DND-41 (cell line): ENCODE data around the gene GNG4.
"Not testable (repeated sequence)": the region's sequence is repeated elsewhere in the genome, so short reads cannot be mapped to it uniquely, and the experiment has no call there.

ENCODE experiments used
- ATAC-seq: fragments of 200-7000 bp; cut with Tn5 transposase; 3 replicates; pipeline ENCODE4 v1.9.1; 2021; ENCODE audit warnings: low read depth; ENCODE audit not compliant: insufficient read depth
- DNase-seq: peaks from one replicate; pipeline ENCODE4 v3.0.0-alpha.2; 2020
- H2AFZ ChIP-seq: 2 replicates; pipeline ENCODE4 v1.6.0; 2012; ENCODE audit warnings: low read depth, low read length
- H3K27ac ChIP-seq: 2 replicates; pipeline ENCODE4 v1.5.1; 2012; ENCODE audit warnings: low read length, inconsistent platforms
- H3K27me3 ChIP-seq: fragments of 200-600 bp; sonication (generic); 2 replicates; pipeline ENCODE4 v1.6.0; 2012; ENCODE audit warnings: low read length, mild to moderate bottlenecking, inconsistent platforms; ENCODE audit not compliant: insufficient read depth, poor library complexity
- H3K36me3 ChIP-seq: 2 replicates; pipeline ENCODE4 v1.5.1; 2012; ENCODE audit warnings: low read length, inconsistent platforms; ENCODE audit not compliant: insufficient read depth
- H3K4me1 ChIP-seq: 2 replicates; pipeline ENCODE4 v1.5.1; 2012; ENCODE audit warnings: mild to moderate bottlenecking, low read length; ENCODE audit not compliant: insufficient read depth
- H3K4me2 ChIP-seq: 2 replicates; pipeline ENCODE4 v1.6.0; 2012; ENCODE audit warnings: mild to moderate bottlenecking, moderate library complexity, low read length, inconsistent platforms; ENCODE audit not compliant: insufficient read depth
- H3K4me3 ChIP-seq, 2 experiments: fragments of 200-600 bp in 1 of 2; shearing (Covaris generic) in 1 of 2; 2 replicates each; pipeline ENCODE4 v1.5.1; 2012 to 2016; ENCODE audit warnings: inconsistent platforms in 2 of 2, low read length in 2 of 2, mild to moderate bottlenecking in 2 of 2, low read depth in 1 of 2, moderate library complexity in 1 of 2
- H3K79me2 ChIP-seq: 2 replicates; pipeline ENCODE4 v1.6.0; 2012; ENCODE audit warnings: low read length, inconsistent platforms; ENCODE audit not compliant: insufficient read depth
- H3K9ac ChIP-seq: 2 replicates; pipeline ENCODE4 v1.6.0; 2012; ENCODE audit warnings: low read depth, mild to moderate bottlenecking, inconsistent platforms, low read length, moderate library complexity
- H3K9me3 ChIP-seq: 2 replicates; pipeline ENCODE4 v1.5.1; 2012; ENCODE audit warnings: low read length, moderate library complexity, mild to moderate bottlenecking, inconsistent platforms; ENCODE audit not compliant: insufficient read depth, severe bottlenecking
- H4K20me1 ChIP-seq: 2 replicates; pipeline ENCODE4 v1.6.0; 2012; ENCODE audit warnings: low read length; ENCODE audit not compliant: insufficient read depth
- CTCF ChIP-seq: IDR thresholded peaks from 2 replicates; pipeline ENCODE4 v1.5.1; 2012; ENCODE audit warnings: borderline replicate concordance, low read length, moderate library complexity, mild to moderate bottlenecking; ENCODE audit not compliant: poor library complexity, severe bottlenecking; ENCODE audit errors: extremely low read depth
- EZH2 ChIP-seq: IDR thresholded peaks from 3 replicates; pipeline ENCODE4 v1.6.1; 2012; ENCODE audit warnings: borderline replicate concordance, low read depth, mild to moderate bottlenecking, moderate library complexity, low read length, inconsistent platforms; ENCODE audit not compliant: severe bottlenecking

Gene GNG4

DNA sequence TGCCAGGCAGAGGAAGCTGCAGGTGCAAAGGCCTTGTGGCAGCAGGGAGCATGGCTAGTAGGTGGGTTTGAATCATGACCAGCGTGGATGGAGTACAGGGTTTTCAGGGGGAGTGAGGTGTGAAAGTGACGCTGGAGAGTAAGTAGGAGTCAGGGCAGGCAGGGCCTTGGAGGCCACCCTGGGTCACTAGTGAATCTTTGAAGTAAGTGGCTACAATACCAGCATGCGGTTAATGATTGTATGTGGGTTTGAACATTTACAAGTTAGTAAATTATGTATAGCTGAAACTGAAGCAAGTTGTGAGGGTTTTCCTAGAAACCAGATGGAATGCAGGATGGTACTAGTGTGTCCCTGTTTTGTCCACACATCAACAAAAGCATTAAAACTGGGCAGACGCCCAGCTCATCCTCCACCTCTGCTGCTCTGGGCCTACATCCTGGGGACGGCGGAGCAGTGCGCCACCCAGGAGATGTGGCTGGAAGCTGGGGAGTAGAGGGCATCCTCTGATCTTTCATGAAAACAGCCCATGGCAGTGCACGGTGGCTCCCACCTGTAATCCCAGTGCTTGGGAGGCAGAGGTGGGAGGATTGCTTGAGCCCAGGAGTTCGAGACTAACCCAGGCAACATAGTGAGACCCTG lies 104.2 kb downstream of the GNG4 start:
- no peak for TF ChIP-seq CTCF
- H3K27me3 ChIP-seq = peaks cover 2% of the 10 kb centered on the region
- no peaks in the 10 kb centered on the region for H3K4me1 ChIP-seq
- H3K9me3 ChIP-seq = no peaks in the 10 kb centered on the region
- H3K4me3 ChIP-seq = no peak overlapping the region
- no peaks in the 10 kb centered on the region for H4K20me1 ChIP-seq
- DNase-seq (no peak), ATAC-seq (no peak)
- no peak overlapping the region for H3K9ac ChIP-seq
- no peaks in the 10 kb centered on the region for H3K36me3 ChIP-seq
- H3K27ac ChIP-seq = no peak overlapping the region
- no peak overlapping the region for H3K4me2 ChIP-seq
- no peaks in the 10 kb centered on the region for H3K79me2 ChIP-seq
- no peak overlapping the region for H2AFZ ChIP-seq

DNA sequence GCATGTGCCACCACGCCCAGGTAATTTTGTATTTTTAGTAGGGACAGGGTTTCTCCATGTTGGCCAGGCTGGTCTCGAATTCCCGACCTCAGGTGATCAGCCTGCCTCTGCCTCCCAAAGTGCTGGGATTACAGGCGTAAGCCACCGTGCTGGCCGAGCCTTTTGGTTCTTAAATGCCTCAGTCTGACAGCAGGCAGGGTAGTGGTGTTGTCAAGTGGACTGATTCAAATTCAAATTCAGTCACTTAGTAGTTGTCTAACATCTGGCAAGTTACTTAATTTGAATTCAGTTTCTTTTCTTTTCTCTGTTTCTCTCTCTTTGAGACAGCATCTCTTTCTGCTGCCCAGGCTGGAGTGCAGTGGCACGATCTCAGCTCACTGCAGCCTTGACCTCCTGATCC lies 106.7 kb downstream of the GNG4 start:
- H4K20me1 ChIP-seq, H2AFZ ChIP-seq, H3K9me3 ChIP-seq, H3K4me2 ChIP-seq, H3K79me2 ChIP-seq, ATAC-seq, H3K27ac ChIP-seq, H3K4me3 ChIP-seq, H3K27me3 ChIP-seq, H3K4me1 ChIP-seq, DNase-seq, H3K9ac ChIP-seq, H3K36me3 ChIP-seq: not testable (repeated sequence)

DNA sequence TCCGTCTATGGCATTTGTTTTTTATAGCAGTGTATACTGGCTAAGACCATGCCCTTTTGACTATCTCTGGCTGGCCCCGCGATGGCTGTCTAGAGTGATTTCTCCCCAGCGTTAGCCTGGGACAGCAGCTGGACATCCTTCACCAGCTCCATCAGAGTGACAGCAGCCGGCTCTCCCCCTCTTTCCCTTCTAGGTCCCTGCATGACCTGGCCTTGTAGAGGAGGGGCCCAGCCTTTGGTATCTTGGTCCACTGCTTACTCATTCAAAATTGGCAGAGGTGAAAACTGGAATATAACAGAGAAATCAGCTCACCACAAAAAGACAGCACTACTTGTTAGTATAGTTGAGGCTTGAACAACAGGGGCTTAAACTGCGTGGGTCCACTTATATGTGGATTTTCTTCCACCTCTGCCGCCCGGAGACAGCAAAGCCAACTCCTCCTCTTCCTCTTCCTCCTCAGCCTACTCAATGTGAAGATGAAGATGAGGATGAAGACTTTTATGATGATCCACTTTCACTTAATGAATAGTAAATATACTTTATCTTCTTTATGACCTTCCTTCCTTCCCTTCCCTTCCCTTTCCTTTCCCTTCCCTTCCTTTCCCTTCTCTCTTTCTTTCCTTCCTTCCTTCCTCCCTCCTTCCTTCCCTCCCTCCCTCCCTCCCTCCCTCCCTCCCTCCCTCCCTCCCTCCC lies 116.0 kb downstream of the GNG4 start:
- DNase-seq = no peak
- Histone ChIP-seq H3K9me3 (no peaks in the 10 kb centered on the region), H3K36me3 (no peaks in the 10 kb centered on the region), H3K27me3 (no peaks in the 10 kb centered on the region), H2AFZ (no peak overlapping the region), H4K20me1 (no peaks in the 10 kb centered on the region), H3K4me1 (no peaks in the 10 kb centered on the region), H3K4me3 (no peak overlapping the region), H3K27ac (no peak overlapping the region), H3K79me2 (no peaks in the 10 kb centered on the region), H3K9ac (no peak overlapping the region), H3K4me2 (no peak overlapping the region)
- no peak for TF ChIP-seq CTCF
- no peak for TF ChIP-seq EZH2
- ATAC-seq = no peak

- H3K4me1 ChIP-seq = no peaks in the 10 kb centered on the region
- no peaks in the 10 kb centered on the region for H3K36me3 ChIP-seq
- H3K27ac ChIP-seq = no peak overlapping the region
- no peak overlapping the region for H2AFZ ChIP-seq
- H3K27me3 ChIP-seq = no peaks in the 10 kb centered on the region
- H3K4me2 ChIP-seq = no peak overlapping the region
- H3K9me3 ChIP-seq = no peaks in the 10 kb centered on the region
- TF ChIP-seq EZH2 (no peak), CTCF (no peak)
- H3K79me2 ChIP-seq = no peaks in the 10 kb centered on the region
- no peak overlapping the region for H3K4me3 ChIP-seq
- no peak overlapping the region for H3K9ac ChIP-seq
- ATAC-seq = no peak
- no peaks in the 10 kb centered on the region for H4K20me1 ChIP-seq
- no peak for DNase-seq
These were observed 117.2 kb downstream of the GNG4 start for GRCh38 chr1:235532360-235532759.
